ENCODE results near the gene CCDC43.
A peak's percentile ranks its signal among the peaks of the same experiment; 100 is the strongest.
"Not testable (repeated sequence)": the region's sequence is repeated elsewhere in the genome, so short reads cannot be mapped to it uniquely, and the experiment has no call there.

The CCDC43 gene

GRCh38 chr17:44664867-44665266 is 24.7 kb downstream of the CCDC43 start:
- no peak for DNase-seq

DNA sequence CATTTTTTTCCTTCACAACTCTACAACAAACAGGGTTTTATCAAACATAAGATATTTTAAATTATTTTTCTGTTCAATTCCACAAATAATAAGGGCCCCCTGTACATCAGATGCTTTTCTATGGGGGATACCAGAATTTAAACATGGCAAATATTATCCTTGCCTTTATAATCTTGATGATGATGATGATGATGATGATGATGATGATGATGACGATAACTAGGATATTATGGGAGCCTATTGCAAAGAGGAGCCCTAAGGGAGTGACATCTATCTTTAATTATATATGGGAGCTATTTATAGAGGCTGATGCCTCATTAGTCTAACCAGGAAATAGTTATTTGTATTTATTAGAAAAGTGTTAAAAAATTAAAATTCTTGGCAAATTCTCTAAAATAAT is 26.5 kb downstream of the CCDC43 start:
- no peak for DNase-seq

DNA sequence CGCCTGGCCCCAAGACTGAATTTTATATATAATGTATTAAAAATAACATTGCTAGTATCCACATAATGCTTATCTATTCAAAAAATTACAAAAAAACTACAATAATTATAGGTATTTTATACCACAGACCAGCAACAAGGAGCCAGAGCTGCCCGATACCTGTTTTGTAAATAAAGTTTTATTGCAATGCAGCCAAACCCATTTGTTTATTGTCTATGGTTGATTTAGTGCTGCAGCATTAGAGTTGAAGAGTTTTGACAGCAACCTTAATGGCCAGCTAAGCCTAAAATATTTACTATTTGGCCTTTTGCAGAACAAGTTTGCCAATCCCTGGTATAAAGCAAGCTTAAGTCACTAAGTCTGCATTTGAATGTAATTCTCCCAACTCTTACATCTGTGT is 27.7 kb downstream of the CCDC43 start:
- DNase-seq, result no peak

- no peak for DNase-seq
Observed at GRCh38 chr17:44655983-44656710, 33.4 kb downstream of the CCDC43 start, which contains the start of gene MEIOC. Gene MEIOC (plus strand): TSS chr17:44656468. CDS start chr17:44656614, 146 bp downstream.

GRCh38 chr17:44653954-44654353 is 35.6 kb downstream of the CCDC43 start:
- DNase-seq, result no peak

DNA sequence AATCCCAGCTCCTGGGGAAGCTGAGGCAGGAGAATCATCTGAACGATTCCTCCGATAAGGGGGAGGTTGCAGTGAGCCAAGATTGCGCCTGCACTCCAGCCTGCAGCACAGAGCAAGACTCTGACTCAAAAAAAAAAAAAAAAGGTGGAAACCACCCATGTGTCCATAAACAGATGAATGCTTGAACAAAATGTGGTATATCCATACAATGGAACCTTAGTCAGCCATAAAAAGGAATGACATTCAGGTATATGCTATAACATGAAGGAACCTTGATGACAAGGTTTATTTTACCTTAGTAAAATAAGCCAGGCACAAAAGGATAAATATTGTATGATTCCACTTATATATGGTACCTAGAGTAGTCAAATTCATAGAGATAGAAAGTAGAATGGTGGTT is 36.2 kb downstream of the CCDC43 start:
- DNase-seq, result no peak

- no peak for DNase-seq
Observed at GRCh38 chr17:44652727-44653126, 36.8 kb downstream of the CCDC43 start.

DNA sequence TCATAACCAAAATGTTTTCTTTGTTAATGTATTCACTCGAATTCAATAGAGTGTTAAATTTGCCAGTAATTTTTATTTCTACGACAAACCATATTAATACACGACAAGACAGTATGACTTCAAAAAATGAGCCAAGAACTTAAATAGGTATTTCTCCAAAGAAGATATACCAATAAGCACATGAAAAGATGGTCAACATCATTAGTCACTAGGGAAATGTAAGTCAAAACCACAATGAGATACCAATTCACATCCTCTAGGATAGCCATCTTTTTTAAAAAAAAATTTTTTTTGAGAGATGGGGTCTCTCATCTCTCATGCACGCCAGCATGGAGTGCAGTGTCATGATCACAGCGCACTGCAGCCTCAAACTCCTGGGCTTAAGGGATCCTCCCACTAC is 38.3 kb downstream of the CCDC43 start:
- no peak for DNase-seq

GRCh38 chr17:44648963-44649362 is 40.6 kb downstream of the CCDC43 start:
- DNase-seq, result no peak

DNA sequence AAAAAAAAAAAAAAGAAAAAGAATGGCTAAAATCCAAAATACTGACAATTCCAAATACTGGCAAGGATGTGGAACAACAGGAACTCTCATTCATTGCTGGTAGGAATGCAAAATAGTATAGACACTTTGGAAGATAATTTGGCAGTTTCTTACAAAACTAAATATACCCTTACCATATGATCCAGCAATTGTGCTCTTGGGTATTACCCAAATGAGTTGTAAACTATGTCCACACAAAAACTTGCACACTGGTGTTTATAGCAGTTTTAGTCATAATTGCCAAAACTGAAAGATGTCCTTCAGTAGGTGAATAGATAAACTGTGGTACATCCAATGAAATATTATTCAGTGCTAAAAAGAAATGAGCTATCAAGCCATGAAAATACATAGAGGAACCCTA is 41.8 kb downstream of the CCDC43 start:
- DNase-seq, result no peak

DNA sequence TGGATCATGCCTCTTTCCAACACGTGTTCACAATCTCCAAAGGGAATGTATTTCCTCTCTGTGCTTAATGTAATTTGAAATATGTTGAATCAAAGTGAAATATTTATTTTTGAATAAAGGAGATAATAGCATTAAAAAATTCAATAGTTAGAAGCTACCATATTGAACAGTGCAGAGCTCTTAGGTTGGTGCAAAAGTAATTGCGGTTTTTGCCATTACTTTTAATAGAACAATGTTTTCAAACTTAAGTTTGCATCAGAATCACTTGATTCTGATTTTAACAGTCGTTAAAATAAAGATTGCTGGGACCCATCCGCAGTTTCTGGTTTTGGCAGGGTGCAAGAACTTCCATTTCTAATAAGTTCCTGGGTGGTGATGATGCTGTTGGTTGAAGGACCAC is 43.3 kb downstream of the CCDC43 start:
- no peak for DNase-seq

DNA sequence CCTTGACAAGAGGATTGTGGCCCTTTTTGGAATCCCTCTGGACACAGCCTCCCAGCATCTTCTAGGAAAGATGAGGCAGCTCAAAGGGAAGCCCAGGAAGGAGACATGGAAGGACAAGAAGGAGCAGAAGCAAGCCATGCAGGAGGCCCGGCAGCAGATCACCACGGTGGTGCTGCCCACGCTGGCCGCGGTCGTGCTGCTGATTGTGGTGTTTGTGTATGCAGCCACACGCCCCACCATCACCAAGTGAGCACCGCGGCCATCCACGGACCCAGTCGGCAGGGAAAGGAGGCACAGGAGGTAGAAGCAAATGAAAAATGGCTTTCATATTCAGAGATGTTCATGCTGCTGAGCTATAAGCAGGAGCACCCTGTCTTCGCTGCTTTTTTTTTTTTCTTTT is 44.2 kb downstream of the CCDC43 start:
- no peak for DNase-seq

- DNase-seq, result peak; percentile 35
Observed at GRCh38 chr17:44642834-44643233, 46.7 kb downstream of the CCDC43 start.

GRCh38 chr17:44637066-44637465 is 52.5 kb downstream of the CCDC43 start:
- DNase-seq, result no peak

DNA sequence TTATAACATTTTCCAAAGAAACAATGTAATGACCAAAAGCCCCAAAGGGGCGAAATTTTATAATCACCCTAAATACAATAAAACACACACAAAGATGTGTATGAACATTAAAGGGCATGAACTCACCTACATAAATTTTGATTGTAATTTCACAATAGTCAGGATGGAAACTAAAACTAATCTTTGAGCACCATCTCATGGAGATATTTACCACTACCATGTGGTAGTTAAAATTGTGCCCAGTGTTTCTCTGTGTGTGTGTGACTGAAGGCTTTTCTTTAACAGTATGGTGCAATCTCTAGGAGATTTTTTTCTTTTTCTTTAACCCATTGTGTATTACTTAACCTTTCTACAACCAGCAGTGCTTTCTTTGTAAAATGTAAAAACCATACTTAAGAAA is 53.0 kb downstream of the CCDC43 start:
- DNase-seq, result no peak

DNA sequence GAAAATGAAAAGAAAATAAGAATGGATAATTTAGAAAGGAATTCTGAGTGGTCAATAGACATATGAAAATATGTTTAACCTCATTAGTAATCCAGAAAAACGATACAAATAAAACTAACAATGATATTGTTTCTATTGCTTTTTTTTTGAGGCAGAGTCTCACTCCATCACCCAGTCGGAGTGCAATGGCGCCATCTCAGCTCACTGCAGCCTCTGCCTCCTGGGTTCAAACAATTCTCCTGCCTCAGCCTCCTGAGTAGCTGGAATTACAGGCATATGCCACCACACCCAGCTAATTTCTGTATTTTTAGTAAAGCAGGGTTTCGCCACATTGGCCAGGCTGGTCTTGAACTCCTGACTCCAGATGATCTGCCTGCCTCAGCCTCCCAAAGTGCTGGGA is 55.2 kb downstream of the CCDC43 start:
- DNase-seq, result not testable (repeated sequence)

GRCh38 chr17:44633998-44634397 is 55.6 kb downstream of the CCDC43 start:
- DNase-seq, result no peak

DNA sequence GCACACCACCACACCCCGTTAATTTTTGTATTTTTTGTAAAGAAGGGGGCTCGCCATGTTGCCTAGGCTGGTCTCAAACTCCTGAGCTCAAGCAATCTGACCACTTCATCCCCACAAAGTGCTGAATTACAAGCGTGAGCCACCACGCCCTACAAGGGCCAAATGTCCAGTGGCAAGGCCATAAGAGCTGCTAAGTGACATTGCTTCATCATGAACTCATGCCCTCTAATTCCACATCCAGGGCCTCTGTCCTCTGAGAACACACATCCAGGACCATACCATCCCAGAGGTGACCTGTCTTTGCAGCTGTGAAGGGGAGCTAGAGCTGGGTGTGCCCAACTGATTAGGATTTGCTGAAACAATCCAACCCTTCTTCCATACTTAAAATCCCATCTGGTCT is 58.9 kb downstream of the CCDC43 start:
- no peak for DNase-seq

DNA sequence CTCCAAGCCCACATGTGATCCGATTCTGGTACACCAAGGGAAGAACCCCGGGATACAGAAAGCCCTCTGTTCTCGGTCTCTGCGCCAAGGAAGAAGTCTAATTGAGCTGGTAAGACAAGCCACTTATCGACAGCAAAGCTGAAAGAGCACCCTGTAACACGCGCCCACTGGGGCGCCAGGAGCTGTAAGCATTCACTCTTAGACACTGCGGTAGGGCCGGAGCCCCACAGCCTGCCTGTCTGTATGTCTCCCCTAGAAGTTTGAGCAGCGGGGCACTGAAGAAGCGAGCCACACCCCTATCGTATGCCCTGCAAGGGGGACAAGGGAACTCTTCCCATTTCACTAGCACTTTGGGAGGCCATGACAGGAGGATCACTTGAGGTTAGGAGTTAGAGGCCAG is 60.3 kb downstream of the CCDC43 start:
- DNase-seq, result no peak

- no peak for DNase-seq
Observed at GRCh38 chr17:44628243-44629188, 61.1 kb downstream of the CCDC43 start.

GRCh38 chr17:44627513-44628242 is 61.9 kb downstream of the CCDC43 start:
- no peak for DNase-seq

Measured in NCI-H446 treated with DMSO at 0.1 percent for 48 hours (cell line).